Tongue (tissue), 2 donors: ENCODE measurements around the gene GALNT17. TPM values are rescaled to one million over a fixed set of nuclear protein-coding genes. Genes with fewer than 3 reads are reported as not detected.
"Not testable (repeated sequence)": the region's sequence is repeated elsewhere in the genome, so short reads cannot be mapped to it uniquely, and the experiment has no call there.

Experiments
- DNase-seq: peaks from one replicate; pipeline ENCODE4 v3.0.0-alpha.2; 2015
- total RNA-seq: library from RNA; depleted of rRNA; stranded (reverse); fragments of >200 nt; gene quantifications from one replicate; pipeline ENCODE4 v1.2.3, GENCODE V29; 2014

GALNT17 gene
- total RNA-seq, 1 donor from 2014 or later: 38.0 TPM

GRCh38 chr7:71236230-71237105, 104.5 kb downstream of the GALNT17 start:
- DNase-seq: peak; percentile 22

GRCh38 chr7:71237945-71238344, 106.0 kb downstream of the GALNT17 start:
- peak; percentile 69 for DNase-seq

DNA sequence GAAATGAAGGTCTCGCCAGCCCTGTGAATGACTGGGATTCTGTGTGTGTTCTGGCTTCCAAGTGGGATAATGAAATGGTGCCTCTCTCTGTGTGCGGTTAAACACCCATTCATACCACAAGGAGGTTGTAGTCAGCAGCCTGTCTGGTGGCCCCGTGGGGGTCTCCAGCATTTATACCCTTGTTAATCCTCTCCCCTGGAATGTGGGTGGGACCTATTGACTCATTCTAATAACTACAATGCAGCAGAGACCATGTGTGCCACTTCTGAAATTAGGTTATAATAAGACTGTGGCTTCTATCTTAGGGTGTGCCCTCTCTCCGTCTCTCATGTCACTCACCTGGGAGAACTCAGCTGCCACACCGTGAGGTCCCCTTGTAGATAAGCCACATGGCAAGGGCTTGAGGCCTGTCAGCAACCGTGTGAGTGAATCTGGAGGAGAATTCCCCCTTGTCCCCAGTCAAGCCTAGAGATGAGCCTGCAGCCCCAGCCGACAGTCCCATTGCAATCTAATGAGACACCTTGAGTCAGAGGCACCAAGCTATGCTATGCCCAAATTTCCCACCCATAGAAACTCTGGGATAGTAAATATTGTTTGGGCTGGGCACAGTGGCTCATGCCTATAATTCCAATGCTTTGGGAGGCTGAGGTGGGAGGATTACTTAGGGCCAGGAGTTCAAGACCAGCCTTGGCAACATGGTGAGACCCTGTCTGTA, 106.8 kb downstream of the GALNT17 start:
- DNase-seq: peak; percentile 44

- DNase-seq: peak; percentile 80
Observed at GRCh38 chr7:71239586-71240268, 107.8 kb downstream of the GALNT17 start.

DNA sequence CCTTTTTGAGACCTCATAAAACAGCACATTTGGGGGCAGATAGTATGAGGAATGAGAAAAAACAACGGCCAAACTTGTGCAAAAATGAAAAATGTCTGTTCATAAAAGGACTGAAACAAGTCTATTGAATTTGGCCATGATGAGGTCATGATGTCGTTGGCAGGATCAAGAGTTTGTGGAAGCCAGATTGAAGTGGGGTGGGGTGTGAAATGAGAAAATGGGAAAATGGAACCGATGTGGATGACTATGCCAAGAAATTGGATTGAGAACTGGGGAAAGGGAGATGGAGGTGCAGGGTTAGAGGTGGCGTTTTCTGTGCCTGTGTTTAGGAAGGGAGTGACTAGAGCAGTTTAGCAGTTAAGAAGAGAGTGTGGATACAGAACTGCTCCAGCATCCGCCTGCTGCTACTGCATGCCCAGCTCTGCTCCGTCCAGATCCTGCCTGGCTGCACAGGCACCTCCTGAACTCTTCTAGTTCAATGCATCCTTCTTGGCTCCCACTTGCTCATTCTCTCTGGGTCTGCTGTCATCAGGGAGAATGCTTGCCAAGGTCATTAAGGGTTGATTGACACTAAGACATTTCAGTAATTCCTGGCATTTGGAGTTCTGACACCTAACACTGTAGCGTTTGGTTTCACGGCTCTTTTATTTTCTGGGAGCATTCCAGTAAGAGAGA, 111.9 kb downstream of the GALNT17 start:
- peak; percentile 57 for DNase-seq

DNA sequence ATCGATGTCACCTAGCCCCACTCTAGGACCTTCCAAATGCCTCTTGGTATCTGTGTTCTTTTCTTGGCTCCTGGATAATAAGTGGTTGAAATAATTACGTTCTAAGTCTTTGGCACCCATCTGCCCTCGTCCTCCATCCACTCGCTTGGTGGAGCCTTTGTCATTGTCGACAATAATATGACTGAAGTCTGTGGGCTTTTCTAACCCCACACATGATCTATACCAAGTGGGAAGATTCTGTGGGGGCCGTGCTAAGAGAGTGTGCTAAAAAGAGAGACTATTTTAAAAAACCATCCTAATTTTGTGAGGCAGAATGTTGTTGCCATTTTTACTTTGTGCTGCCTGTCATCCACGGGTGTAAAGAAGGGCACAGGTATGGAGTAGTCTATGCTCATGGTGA, 113.1 kb downstream of the GALNT17 start:
- DNase-seq: no peak

DNA sequence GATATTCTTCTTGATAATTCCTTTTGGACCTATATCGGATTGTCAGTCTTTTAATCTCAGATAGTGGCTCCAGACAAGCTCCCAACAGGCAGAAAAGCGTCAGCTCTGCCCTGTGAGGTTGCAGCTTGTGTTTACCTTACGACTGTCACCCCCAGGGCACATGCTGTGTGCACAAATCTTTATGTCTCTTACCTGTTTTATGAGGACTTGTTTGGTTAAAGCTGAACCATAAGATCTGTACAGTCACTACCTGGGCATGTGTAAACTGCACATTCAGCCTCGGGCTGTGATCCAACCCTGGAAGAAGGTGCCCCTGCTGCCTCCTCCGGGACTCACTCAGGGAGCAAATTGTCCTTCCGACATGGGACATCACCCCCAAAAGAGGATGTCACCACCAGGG, 119.8 kb downstream of the GALNT17 start:
- peak; percentile 48 for DNase-seq

- peak; percentile 34 for DNase-seq
Observed at GRCh38 chr7:71254751-71255150, 122.8 kb downstream of the GALNT17 start.

- DNase-seq: no peak
Observed at GRCh38 chr7:71255537-71256178, 123.7 kb downstream of the GALNT17 start.

DNA sequence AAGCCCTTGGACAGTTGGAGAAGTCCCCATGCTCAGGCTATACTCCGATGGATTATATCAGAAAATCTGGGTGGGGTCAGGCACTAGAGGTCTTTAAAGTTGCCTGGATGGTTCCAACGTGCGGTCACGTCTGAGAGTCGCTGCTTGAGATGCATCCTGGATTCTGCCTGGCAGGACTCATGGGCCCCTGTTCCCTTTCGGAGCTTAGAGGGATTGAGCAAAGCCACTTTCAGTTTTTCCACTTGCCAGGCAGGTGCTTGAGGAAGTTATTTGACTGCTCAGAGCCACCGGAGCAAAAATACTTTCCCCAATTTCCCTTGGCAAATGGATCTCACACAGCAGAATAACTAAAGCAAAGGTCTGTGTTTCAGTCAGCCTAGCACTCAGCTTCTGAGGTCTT, 129.1 kb downstream of the GALNT17 start:
- DNase-seq: no peak

- not testable (repeated sequence) for DNase-seq
Observed at GRCh38 chr7:71262834-71263233, 130.9 kb downstream of the GALNT17 start.

- peak; percentile 37 for DNase-seq
Observed at GRCh38 chr7:71264005-71264404, 132.1 kb downstream of the GALNT17 start.

DNA sequence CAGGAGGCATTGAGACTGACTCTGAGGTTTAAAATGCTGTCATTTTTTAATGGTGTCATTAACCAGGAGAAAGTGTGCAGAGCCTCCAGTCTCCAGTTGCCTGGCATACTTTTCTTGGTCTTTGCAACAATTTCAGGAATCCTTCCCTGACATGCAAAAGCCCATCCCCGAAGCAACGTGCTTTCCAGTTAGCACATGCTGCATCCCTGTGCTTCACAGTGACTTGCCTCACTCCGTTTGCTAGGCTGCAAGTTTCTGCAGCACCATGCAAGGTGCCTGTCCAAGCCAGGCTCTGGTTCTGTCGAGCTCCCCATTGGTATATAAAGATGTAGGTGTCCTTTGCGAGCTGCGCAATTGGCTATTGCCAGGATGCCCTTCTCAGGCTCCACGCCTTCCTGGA, 135.0 kb downstream of the GALNT17 start:
- no peak for DNase-seq

DNA sequence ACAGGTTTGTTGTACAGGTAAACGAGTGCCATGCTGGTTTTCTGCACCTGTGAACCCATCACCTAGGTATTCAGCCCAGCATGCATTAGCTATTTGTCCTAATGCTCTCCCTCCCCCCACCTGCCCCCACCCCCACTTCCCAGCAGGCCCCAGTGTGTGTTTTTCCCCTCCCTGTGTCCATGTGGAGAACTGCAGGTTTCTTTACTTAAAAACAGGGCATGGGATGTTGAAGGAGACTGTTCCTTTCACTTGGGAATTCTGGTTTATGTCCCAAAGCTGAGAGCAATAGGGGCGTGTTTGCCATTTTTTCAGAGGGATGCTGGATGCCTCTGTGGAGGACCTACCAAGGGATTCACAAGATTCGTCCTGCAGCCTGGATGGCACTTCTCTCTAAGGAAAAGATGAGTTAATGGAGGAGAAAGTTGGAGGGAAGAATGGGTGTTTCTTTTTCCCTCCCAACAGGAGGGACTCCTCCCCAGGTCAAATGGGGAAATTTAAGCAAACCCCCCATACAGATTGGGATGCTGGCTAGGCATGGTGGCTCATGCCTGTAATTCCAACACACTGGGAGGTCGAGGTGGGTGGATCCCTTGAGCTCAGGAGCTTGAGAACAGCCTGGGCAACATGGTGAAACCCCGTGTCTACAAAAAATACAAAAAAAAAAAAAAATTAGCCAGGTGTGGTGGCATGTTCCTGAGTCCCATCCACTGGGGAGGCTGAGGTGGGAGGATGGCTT, 136.0 kb downstream of the GALNT17 start:
- DNase-seq: no peak

GRCh38 chr7:71270558-71270957, 138.6 kb downstream of the GALNT17 start:
- DNase-seq: no peak

DNA sequence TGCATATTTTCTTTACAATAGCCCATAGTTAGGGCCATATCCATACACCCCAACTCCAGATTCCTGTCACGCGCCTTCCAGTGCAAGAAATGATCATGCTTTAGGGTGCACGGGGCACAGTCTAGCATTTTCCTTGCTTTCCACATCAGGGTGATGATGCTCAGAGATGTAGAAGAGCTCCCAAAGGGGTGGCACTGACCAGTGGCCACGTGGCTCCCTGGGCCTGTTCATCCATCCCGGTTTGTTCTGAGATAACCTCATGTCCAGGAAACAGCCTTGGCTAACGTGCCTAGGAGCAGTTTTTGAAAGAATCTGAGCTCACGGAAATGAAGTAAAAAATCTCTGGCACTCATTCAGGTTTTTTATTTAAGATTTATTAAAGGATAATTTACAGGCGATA, 139.3 kb downstream of the GALNT17 start:
- DNase-seq: no peak

DNA sequence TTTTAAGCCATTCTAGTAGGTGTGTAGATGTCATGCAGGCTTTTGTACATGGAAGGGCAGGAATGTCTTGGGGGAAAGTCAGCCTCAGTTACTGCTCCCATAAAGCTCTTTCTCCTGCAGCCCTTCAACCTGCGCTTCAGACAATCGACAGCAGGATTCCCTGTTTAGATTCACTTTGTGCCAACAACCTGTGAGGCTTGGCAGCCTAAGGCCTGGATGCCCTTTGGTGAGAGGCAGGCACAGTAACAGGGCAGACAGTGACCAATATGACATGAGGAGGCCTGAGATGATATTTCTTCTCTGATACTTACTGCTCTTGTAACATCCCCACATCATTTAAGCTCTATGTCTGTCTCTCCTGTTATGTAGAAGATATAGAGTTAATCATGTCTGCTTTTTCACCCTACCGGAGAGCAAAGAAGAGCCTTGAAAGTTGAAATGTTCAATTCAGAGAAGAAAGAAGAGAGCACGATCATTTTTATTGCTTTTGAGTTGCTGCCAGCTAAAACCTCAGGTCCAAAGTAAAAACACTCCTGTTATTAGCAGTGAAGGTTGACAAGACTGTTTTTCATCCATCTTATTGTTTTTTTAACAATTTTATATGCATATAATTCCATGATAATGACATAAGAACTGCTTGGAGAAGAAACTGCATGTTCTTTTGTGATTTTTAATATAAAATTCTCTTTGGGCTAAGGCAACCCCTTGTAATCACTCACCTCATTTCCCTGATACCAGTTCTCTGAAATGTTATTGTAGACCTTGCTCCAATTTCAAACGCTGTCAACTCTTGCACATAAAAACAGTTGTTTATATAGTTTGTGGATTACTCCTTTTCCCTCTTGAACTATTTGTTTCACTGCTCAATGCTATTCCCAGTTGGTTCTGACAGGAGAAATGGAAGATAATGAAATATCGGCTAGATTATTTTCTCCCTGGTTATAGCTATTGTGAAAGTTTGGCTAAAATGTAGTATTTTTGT, 140.9 kb downstream of the GALNT17 start:
- no peak for DNase-seq

DNA sequence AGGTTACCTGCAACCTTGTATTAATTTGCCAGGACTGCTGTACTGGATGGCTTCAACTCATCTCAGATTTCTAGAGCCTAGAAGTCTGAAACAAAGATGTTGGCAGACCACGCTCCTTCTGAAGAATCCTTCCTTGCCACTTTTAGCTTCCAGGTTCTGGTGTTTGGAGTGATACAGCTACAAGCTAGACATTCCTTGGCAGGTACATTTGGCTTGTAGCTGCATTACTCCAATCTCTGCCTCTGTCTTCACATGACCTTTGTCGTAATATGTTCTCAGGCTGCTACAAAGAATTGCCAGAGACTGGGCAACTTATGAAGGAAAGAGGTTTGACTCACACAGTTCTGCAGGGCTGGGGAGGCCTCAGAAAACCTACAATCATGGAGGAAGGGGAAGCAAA, 146.3 kb downstream of the GALNT17 start:
- no peak for DNase-seq

DNA sequence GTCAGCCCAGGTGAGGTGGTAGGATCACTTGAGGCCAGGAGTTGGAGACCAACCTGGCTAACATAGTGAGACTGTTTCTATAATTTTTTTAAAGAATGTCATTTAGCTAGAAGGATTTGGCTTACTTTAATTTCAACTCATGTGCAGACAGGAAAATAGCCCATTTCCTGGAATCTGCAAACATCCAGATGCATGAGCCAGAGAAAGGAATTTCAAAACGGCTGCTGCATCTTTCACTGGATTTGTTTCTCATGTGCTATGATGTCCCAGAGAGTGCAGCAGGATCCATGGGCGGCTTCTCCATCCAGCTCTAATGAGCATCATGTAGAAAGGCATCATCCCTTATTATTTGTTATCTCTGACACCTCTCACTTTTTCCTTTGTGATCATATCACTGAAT, 149.3 kb downstream of the GALNT17 start:
- no peak for DNase-seq

DNA sequence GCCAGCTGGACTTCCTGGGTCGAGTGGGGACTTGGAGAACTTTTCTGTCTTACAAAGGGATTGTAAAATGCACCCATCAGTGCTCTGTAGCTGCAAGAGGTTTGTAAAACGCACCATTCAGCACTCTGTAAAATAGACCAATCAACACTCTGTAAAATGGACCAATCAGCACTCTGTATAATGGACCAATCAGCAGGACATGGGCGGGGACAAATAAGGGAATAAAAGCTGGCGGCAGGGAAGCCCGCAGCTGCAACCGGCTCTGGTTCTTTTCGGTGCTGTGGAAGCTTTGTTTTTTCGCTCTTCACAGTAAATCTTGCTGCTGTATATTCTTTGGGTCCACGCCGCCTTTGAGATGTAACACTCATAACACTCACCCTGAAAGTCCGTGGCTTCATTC, 151.9 kb downstream of the GALNT17 start:
- DNase-seq: no peak
